ENCODE results near the gene GLMP. TPM values are rescaled to one million over a fixed set of nuclear protein-coding genes. Genes with fewer than 3 reads are reported as not detected.
A peak's percentile ranks its signal among the peaks of the same experiment; 100 is the strongest.

GLMP gene
- total RNA-seq, 4 donors from 2014 or later: 35.5 to 78.1 (median 42.8) TPM

DNA sequence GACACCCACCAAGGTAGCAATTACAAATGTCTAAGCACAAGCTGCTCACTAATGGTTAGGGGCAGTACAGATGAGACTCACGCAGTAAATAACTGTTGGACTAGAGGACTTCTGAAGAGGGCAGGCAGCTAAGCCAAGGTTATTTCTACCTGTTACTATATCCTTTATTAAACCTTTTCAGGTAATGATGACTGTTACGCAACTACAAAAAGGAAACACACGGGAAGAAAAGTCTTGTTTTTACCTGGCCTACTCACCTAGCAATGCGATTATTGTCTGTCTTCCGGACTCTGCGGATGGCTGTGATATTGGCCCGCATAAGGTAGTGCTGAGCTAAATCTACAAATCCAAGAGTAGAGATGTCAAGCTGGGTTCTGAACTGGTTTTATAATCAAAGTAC lies 21.4 kb upstream of the GLMP start:
- WGBS: 88% methylated on average over 7 of the region's 7 CpGs
- TF ChIP-seq POLR2AphosphoS5 (IDR thresholded peaks at IDR 0.05): no peak
- TF ChIP-seq, protein P1, sequence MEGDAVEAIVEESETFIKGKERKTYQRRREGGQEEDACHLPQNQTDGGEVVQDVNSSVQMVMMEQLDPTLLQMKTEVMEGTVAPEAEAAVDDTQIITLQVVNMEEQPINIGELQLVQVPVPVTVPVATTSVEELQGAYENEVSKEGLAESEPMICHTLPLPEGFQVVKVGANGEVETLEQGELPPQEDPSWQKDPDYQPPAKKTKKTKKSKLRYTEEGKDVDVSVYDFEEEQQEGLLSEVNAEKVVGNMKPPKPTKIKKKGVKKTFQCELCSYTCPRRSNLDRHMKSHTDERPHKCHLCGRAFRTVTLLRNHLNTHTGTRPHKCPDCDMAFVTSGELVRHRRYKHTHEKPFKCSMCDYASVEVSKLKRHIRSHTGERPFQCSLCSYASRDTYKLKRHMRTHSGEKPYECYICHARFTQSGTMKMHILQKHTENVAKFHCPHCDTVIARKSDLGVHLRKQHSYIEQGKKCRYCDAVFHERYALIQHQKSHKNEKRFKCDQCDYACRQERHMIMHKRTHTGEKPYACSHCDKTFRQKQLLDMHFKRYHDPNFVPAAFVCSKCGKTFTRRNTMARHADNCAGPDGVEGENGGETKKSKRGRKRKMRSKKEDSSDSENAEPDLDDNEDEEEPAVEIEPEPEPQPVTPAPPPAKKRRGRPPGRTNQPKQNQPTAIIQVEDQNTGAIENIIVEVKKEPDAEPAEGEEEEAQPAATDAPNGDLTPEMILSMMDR (IDR thresholded peaks at IDR 0.05): no peak
- no peak for TF ChIP-seq EP300 (IDR thresholded peaks at IDR 0.05)
- no peak for TF ChIP-seq POLR2A (IDR thresholded peaks at IDR 0.05)
- Histone ChIP-seq H3K4me3 (no peak overlapping the region), H3K36me3 (peaks cover 97% of the 10 kb centered on the region), H3K27me3 (no peaks in the 10 kb centered on the region), H3K4me1 (no peaks in the 10 kb centered on the region), H3K9me3 (no peaks in the 10 kb centered on the region), H3K27ac (no peak overlapping the region)
- DNase-seq (ENCODE audit: low spot score in 2 of 2): peak in 1 of 2 donors; percentile 5

DNA sequence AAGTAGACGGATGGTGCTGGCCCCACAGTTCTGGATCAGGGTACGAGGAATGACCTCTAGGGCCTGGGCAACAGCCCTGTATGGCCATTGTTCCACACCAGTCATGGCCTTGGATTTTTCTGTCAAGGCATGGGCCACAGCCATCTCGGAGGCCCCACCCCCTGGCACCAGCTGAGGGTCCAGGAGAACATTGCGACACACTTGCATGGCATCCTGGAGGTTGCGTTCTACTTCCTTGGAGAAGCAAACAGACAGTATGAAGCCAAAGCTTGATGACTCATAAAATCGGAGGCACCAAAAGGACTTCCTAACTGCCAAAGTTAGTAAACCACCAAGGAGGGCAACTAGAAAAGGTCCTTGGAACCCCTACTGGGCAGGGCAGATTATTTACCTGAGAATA lies 15.5 kb upstream of the GLMP start:
- peak in 1 of 2 donors; percentile 49 for DNase-seq (ENCODE audit: low spot score in 2 of 2)
- peaks cover 92% of the 10 kb centered on the region for H3K36me3 ChIP-seq
- H3K4me3 ChIP-seq: no peak overlapping the region
- TF ChIP-seq EP300 (IDR thresholded peaks at IDR 0.05) (no peak), POLR2AphosphoS5 (IDR thresholded peaks at IDR 0.05) (no peak), POLR2A (IDR thresholded peaks at IDR 0.05) (no peak)
- TF ChIP-seq, protein P1 (IDR thresholded peaks at IDR 0.05): no peak
- H3K27ac ChIP-seq: peak overlapping the region; percentile 10
- WGBS: 53% methylated on average over 4 of the region's 6 CpGs
- peaks cover 15% of the 10 kb centered on the region for H3K4me1 ChIP-seq
- no peaks in the 10 kb centered on the region for H3K9me3 ChIP-seq
- H3K27me3 ChIP-seq: no peaks in the 10 kb centered on the region

DNA sequence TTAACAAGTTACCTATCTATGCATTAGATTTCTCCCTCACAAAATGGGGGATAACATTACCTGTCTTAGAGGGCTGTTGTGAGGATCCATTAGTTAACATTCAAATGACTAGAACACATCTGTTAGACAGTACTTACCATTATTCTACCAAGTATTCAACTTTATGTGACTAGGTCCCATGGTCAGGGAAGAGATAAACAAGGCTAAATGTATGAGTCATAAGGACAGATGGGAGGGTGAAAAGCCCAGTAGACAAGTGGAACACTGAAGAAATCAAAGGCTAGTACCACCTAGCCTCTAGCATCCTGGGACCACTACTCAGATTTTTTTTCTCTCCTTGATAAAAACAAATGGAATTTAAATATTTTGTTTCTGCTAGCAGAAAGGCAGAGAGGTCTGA lies 12.6 kb upstream of the GLMP start:
- Histone ChIP-seq H3K36me3 (peaks cover 63% of the 10 kb centered on the region), H3K4me3 (no peak overlapping the region), H3K4me1 (peaks cover 26% of the 10 kb centered on the region), H3K27ac (peak overlapping the region; percentile 33), H3K27me3 (no peaks in the 10 kb centered on the region), H3K9me3 (no peaks in the 10 kb centered on the region)
- DNase-seq (ENCODE audit: low spot score in 2 of 2): no peak
- TF ChIP-seq POLR2AphosphoS5 (IDR thresholded peaks at IDR 0.05): no peak
- no peak for TF ChIP-seq EP300 (IDR thresholded peaks at IDR 0.05)
- no peak for TF ChIP-seq POLR2A (IDR thresholded peaks at IDR 0.05)
- TF ChIP-seq, protein P1 (IDR thresholded peaks at IDR 0.05): no peak

DNA sequence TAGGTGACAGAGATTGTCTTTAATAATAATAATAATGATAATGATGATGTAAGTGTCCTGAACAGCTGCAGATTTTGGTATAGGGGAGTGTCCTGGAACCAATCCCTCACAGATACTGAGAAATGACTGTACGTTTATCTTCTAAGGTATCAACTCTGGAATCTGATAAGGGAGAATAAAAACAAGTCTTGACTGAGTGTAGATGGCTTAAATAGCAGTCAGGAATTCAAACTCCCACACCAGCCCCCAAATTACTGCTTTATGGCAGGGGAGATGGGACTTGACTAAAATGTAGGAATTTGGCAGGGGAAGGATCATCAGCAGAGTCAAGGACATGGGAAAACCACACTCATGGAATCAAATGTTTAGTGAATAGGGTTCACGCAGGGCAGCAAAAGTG lies 9.7 kb upstream of the GLMP start:
- Histone ChIP-seq H3K9me3 (no peaks in the 10 kb centered on the region), H3K27me3 (no peaks in the 10 kb centered on the region), H3K4me1 (peaks cover 27% of the 10 kb centered on the region), H3K36me3 (peaks cover 36% of the 10 kb centered on the region), H3K27ac (peak overlapping the region; percentile 24), H3K4me3 (no peak overlapping the region)
- no peak for DNase-seq (ENCODE audit: low spot score in 2 of 2)
- TF ChIP-seq POLR2AphosphoS5 (IDR thresholded peaks at IDR 0.05) (no peak), POLR2A (IDR thresholded peaks at IDR 0.05) (no peak), EP300 (IDR thresholded peaks at IDR 0.05) (no peak)
- TF ChIP-seq, protein P1 (IDR thresholded peaks at IDR 0.05): no peak
- 61% methylated on average over 2 of the region's 2 CpGs for WGBS

DNA sequence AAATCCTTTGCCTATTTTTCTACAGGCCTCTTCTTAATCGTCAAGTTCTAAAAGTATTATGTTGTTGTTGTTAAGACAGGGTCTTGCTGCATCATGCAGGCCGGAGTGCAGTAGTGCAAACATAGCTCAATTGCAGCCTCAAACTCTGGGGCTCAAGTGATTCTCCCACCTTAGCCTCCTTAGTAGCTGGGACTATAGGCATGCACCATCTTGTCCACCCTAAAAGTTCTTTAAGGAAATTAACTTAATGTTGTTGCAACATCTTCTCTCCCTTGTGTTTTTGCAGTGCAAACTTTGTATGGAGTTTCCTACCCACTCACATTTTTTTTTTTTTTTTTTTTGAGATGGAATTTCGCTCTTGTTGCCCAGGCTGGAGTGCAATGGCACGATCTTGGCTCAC lies 7.8 kb upstream of the GLMP start:
- Histone ChIP-seq H3K4me3 (no peak overlapping the region), H3K36me3 (peaks cover 17% of the 10 kb centered on the region)
- TF ChIP-seq EP300 (IDR thresholded peaks at IDR 0.05): no peak
- TF ChIP-seq, protein P1 (IDR thresholded peaks at IDR 0.05): no peak
- no peak for TF ChIP-seq POLR2A (IDR thresholded peaks at IDR 0.05)
- TF ChIP-seq POLR2AphosphoS5 (IDR thresholded peaks at IDR 0.05): no peak

More for the DNA sequence above, 7.8 kb upstream of the GLMP start:
- Histone ChIP-seq H3K27ac (no peak overlapping the region), H3K4me1 (peaks cover 17% of the 10 kb centered on the region), H3K27me3 (no peaks in the 10 kb centered on the region), H3K9me3 (no peaks in the 10 kb centered on the region)
- 71% methylated on average over 4 of the region's 4 CpGs for WGBS
- no peak for DNase-seq (ENCODE audit: low spot score in 2 of 2)
